CD4-positive, alpha-beta T cell (primary cell): ENCODE results near the gene IQSEC1. TPM values are rescaled to one million over a fixed set of nuclear protein-coding genes. Genes with fewer than 3 reads are reported as not detected.

ENCODE experiments used
- ATAC-seq: fragments of 200-7000 bp; cut with Tn5 transposase; one replicate; pipeline ENCODE4 v1.10.0; 2022; ENCODE audit warnings: mild to moderate bottlenecking; ENCODE audit not compliant: poor library complexity
- CTCF ChIA-PET: fragments of 350-600 bp; sonication (Branson Sonifier 250); formaldehyde crosslinking; loops from one replicate; lab custom pipeline; 2021; ENCODE audit warnings: antibody characterized with exemption, inconsistent platforms; lab: Charles Lee
- POLR2A ChIA-PET: fragments of 350-600 bp; sonication (Branson Sonifier 250); formaldehyde crosslinking; loops from one replicate; lab custom pipeline; 2021; ENCODE audit warnings: antibody characterized with exemption, inconsistent platforms; lab: Charles Lee
- DNase-seq, 14 experiments: peaks; one replicate each; pipeline ENCODE4 v3.0.0-alpha.2; 2013 to 2020; ENCODE audit warnings: mixed read lengths in 2 of 14
- H3K27ac ChIP-seq, 2 donors: one replicate each; pipeline versions ENCODE4 v1.5.1 to v1.7.0; 2013; ENCODE audit warnings: low read length in 2 of 2, low read depth in 1 of 2, mild to moderate bottlenecking in 1 of 2
- H3K27me3 ChIP-seq, 2 experiments: 1 replicate in 1 of 2; 2 replicates in 1 of 2; pipeline versions ENCODE4 v1.6.1 to v1.7.0; 2013; ENCODE audit warnings: low read length in 2 of 2, control low read depth in 1 of 2, mild to moderate bottlenecking in 1 of 2, moderate library complexity in 1 of 2; ENCODE audit not compliant: insufficient read depth in 2 of 2, control insufficient read depth in 1 of 2
- H3K36me3 ChIP-seq: one replicate; pipeline ENCODE4 v1.6.1; 2013; ENCODE audit warnings: low read length, control low read depth; ENCODE audit not compliant: insufficient read depth
- H3K4me1 ChIP-seq: one replicate; pipeline ENCODE4 v1.6.1; 2013; ENCODE audit warnings: low read length, control low read depth; ENCODE audit not compliant: insufficient read depth
- H3K4me3 ChIP-seq: one replicate; pipeline ENCODE4 v1.5.1; 2013; ENCODE audit warnings: mild to moderate bottlenecking, low read length, moderate library complexity
- H3K9me3 ChIP-seq, 2 experiments: 1 replicate in 1 of 2; 2 replicates in 1 of 2; pipeline versions ENCODE4 v1.6.1 to v1.7.0; 2013; ENCODE audit warnings: low read length in 2 of 2, mild to moderate bottlenecking in 2 of 2, control low read depth in 1 of 2, moderate library complexity in 1 of 2; ENCODE audit not compliant: control insufficient read depth in 1 of 2, insufficient read depth in 1 of 2
- H3K27ac Mint-ChIP-seq: one replicate; pipeline ENCODE4 v1.8.0; 2020; ENCODE audit warnings: mixed read lengths
- H3K27me3 Mint-ChIP-seq: one replicate; pipeline ENCODE4 v1.8.0; 2021; ENCODE audit warnings: mixed read lengths
- H3K36me3 Mint-ChIP-seq: one replicate; pipeline ENCODE4 v1.8.0; 2021; ENCODE audit warnings: low read depth, mixed read lengths
- H3K4me1 Mint-ChIP-seq: one replicate; pipeline ENCODE4 v1.8.0; 2021; ENCODE audit warnings: low read depth, mixed read lengths
- H3K4me3 Mint-ChIP-seq: one replicate; pipeline ENCODE4 v1.8.0; 2020; ENCODE audit warnings: mild to moderate bottlenecking, mixed read lengths
- H3K9me3 Mint-ChIP-seq: one replicate; pipeline ENCODE4 v1.8.0; 2020; ENCODE audit warnings: mixed read lengths
- CTCF ChIP-seq: fragments of 200-600 bp; IDR thresholded peaks from one replicate; pipeline ENCODE4 v1.8.0; 2022; ENCODE audit warnings: antibody characterized with exemption, mild to moderate bottlenecking
- intact Hi-C, 2 experiments: fragments of 100-400 bp; cut with DNase I in 1 of 2; cut with micrococcal nuclease in 1 of 2; formaldehyde crosslinking; loops; one replicate each; pipeline versions ENCODE4 v1.15.1 to v1.9.0; 2023 to 2025; cut with DNase I, micrococcal nuclease
- total RNA-seq, 174 experiments: library from RNA in 2 of 174; stranded (reverse) in 2 of 174; gene quantifications; one replicate each; pipeline ENCODE4 v1.2.3 and lab custom pipeline; 2021 to 2026

Gene IQSEC1
- total RNA-seq, 2 experiments from 2014 or later: 102 to 108 TPM

DNA sequence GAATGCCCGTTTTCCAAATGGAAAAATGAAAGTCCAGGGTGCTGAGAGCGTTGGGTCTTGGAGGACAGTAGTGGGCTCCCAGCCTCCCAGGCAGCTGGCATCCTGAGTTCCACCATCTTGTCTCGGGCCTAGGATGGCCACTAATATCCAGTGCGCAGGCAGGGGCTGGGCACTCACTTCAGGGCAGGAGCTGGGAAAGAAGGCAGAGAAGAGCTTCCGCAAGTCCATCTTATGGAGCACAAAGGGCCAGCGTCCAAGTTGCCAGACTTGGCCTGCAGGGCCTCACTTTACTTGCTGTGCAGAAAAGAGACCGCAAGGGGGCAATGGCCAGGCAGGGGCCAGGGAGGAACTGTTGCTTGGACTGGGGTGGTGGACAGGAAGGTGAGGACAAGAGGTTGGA is 46.1 kb downstream of the IQSEC1 start:
- Histone ChIP-seq H3K9me3 (no peaks in the 10 kb centered on the region), H3K4me3 (no peak overlapping the region), H3K4me1 (no peaks in the 10 kb centered on the region), H3K36me3 (no peaks in the 10 kb centered on the region), H3K27ac (no peak overlapping the region), H3K27me3 (no peaks in the 10 kb centered on the region)
- TF ChIP-seq CTCF: no peak
- no peaks in the 10 kb centered on the region for H3K36me3 Mint-ChIP-seq
- intact Hi-C loops: no loop called here
- H3K27ac Mint-ChIP-seq: no peak overlapping the region
- CTCF ChIA-PET: no interaction called here
- no peak overlapping the region for H3K4me3 Mint-ChIP-seq
- no peaks in the 10 kb centered on the region for H3K27me3 Mint-ChIP-seq
- DNase-seq: no peak
- no peaks in the 10 kb centered on the region for H3K9me3 Mint-ChIP-seq
- ATAC-seq: no peak
- no peaks in the 10 kb centered on the region for H3K4me1 Mint-ChIP-seq
- POLR2A ChIA-PET: no interaction called here

- TF ChIP-seq CTCF: no peak
Observed at GRCh38 chr3:13026534-13026933, 46.7 kb downstream of the IQSEC1 start.

DNA sequence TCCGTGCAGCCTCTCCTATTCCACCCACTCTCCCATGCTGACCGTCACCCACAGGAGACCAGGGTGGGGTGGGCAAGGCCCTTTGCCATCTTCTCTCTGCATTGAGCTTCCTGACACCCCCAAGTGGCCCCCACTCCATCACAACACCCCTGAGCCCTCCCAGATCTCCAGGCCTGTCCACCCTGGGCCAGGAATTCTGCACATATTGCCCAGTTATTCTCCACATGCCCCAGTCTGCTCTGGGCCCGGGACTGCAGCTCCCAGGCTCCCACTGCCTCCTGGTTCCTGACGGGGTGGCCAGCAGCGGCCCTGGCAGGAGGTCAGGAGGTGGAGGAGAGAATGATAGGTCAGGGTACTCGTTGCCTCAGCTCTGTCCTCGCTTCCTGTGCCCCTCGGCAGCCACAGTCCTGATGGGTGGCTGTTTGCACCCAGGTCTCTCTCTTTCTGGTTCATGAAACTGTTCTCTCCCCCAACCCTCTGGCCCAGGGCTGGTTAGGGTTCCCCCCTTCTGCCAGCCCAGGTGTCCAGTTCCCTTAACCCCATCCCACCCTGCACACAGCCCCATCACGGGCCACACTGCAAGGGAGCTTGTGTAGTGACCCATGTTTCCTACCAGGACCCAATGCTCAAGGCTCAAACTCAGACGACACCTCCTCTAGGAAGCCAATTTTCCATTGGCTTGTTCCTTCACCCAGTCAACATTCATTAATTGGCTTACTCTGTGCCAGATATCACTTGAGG is 47.3 kb downstream of the IQSEC1 start:
- no peak for TF ChIP-seq CTCF
- H3K27me3 ChIP-seq: no peaks in the 10 kb centered on the region
- ATAC-seq: no peak
- POLR2A ChIA-PET: no interaction called here
- no peaks in the 10 kb centered on the region for H3K36me3 Mint-ChIP-seq
- H3K4me1 Mint-ChIP-seq: no peaks in the 10 kb centered on the region
- intact Hi-C loops: no loop called here
- H3K9me3 Mint-ChIP-seq: no peaks in the 10 kb centered on the region
- H3K4me1 ChIP-seq: no peaks in the 10 kb centered on the region
- no peak overlapping the region for H3K4me3 ChIP-seq
- no peaks in the 10 kb centered on the region for H3K36me3 ChIP-seq
- CTCF ChIA-PET: no interaction called here
- H3K27ac ChIP-seq: no peak overlapping the region
- H3K9me3 ChIP-seq: no peaks in the 10 kb centered on the region
- no peak for DNase-seq
- no peak overlapping the region for H3K4me3 Mint-ChIP-seq
- H3K27ac Mint-ChIP-seq: no peak overlapping the region
- no peaks in the 10 kb centered on the region for H3K27me3 Mint-ChIP-seq

More at GRCh38 chr3:13026534-13026933, 46.7 kb downstream of the IQSEC1 start:
- Histone ChIP-seq H3K36me3 (no peaks in the 10 kb centered on the region), H3K27ac (no peak overlapping the region), H3K4me3 (no peak overlapping the region), H3K27me3 (no peaks in the 10 kb centered on the region), H3K9me3 (no peaks in the 10 kb centered on the region), H3K4me1 (no peaks in the 10 kb centered on the region)
- DNase-seq: no peak
- Mint-ChIP-seq H3K36me3 (no peaks in the 10 kb centered on the region), H3K4me1 (no peaks in the 10 kb centered on the region), H3K4me3 (no peak overlapping the region), H3K27ac (no peak overlapping the region), H3K27me3 (no peaks in the 10 kb centered on the region), H3K9me3 (no peaks in the 10 kb centered on the region)
- ATAC-seq: no peak
- ChIA-PET POLR2A (no interaction called here), CTCF (no interaction called here)
- intact Hi-C loops: no loop called here
